Fibroblast of lung (primary cell): ENCODE results near the gene UQCRH. TPM values are rescaled to one million over a fixed set of nuclear protein-coding genes. Genes with fewer than 3 reads are reported as not detected.
A peak's percentile ranks its signal among the peaks of the same experiment; 100 is the strongest.
"Not testable (repeated sequence)": the region's sequence is repeated elsewhere in the genome, so short reads cannot be mapped to it uniquely, and the experiment has no call there.

Source experiments
- DNase-seq, 2 donors: peaks; one replicate each; pipeline versions ENCODE4 v3.0.0 to v3.0.0-alpha.2; 2010; ENCODE audit warnings: low read depth in 2 of 2
- H2AFZ ChIP-seq: 2 replicates; pipeline ENCODE4 v1.5.1; 2012; ENCODE audit warnings: low read length, control low read depth, inconsistent platforms
- H3K27ac ChIP-seq: 2 replicates; pipeline ENCODE4 v1.5.1; 2011; ENCODE audit warnings: low read length, control low read depth; ENCODE audit not compliant: insufficient read depth
- H3K27me3 ChIP-seq: 2 replicates; pipeline ENCODE4 v1.5.1; 2011; ENCODE audit warnings: mild to moderate bottlenecking, low read length; ENCODE audit not compliant: control insufficient read depth, insufficient read depth
- H3K36me3 ChIP-seq: 2 replicates; pipeline ENCODE4 v1.5.1; 2011; ENCODE audit warnings: low read length; ENCODE audit not compliant: control insufficient read depth, insufficient read depth
- H3K4me1 ChIP-seq: 2 replicates; pipeline ENCODE4 v1.5.1; 2011; ENCODE audit warnings: low read length; ENCODE audit not compliant: control insufficient read depth, insufficient read depth; ENCODE audit errors: extremely low read depth
- H3K4me2 ChIP-seq: 2 replicates; pipeline ENCODE4 v1.5.1; 2011; ENCODE audit warnings: low read length, control low read depth; ENCODE audit not compliant: insufficient read depth; ENCODE audit errors: extremely low read depth
- H3K4me3 ChIP-seq, 4 experiments: fragments of 200-600 bp in 1 of 4; sonication (generic) in 1 of 4; replicated peaks in 1 of 4; 2 replicates each; pipeline ENCODE4 v1.5.1; 2011 to 2016; ENCODE audit warnings: low read length in 4 of 4, low read depth in 3 of 4, mild to moderate bottlenecking in 3 of 4, control low read depth in 2 of 4, inconsistent platforms in 1 of 4, mixed read lengths in 1 of 4; ENCODE audit not compliant: insufficient read depth in 1 of 4; ENCODE audit errors: control extremely low read depth in 1 of 4
- H3K79me2 ChIP-seq: 2 replicates; pipeline ENCODE4 v1.5.1; 2012; ENCODE audit warnings: mild to moderate bottlenecking, low read length, inconsistent platforms; ENCODE audit not compliant: control insufficient read depth, insufficient read depth
- H3K9ac ChIP-seq: 2 replicates; pipeline ENCODE4 v1.5.1; 2011; ENCODE audit warnings: mild to moderate bottlenecking, low read length, control low read depth; ENCODE audit not compliant: insufficient read depth
- H3K9me3 ChIP-seq: 2 replicates; pipeline ENCODE4 v1.5.1; 2012; ENCODE audit warnings: low read depth, low read length; ENCODE audit not compliant: control insufficient read depth, insufficient read depth
- H4K20me1 ChIP-seq: 2 replicates; pipeline ENCODE4 v1.5.1; 2011; ENCODE audit warnings: low read length; ENCODE audit not compliant: control insufficient read depth, insufficient read depth; ENCODE audit errors: extremely low read depth
- CTCF ChIP-seq, 2 donors: IDR thresholded peaks in 1 of 2; conservative IDR thresholded peaks in 1 of 2; 1 replicate in 1 of 2; 2 replicates in 1 of 2; pipeline ENCODE4 v1.5.1; 2011 to 2012; ENCODE audit warnings: low read length in 2 of 2, control low read depth in 1 of 2, inconsistent platforms in 1 of 2, low read depth in 1 of 2, mild to moderate bottlenecking in 1 of 2
- EZH2 ChIP-seq: IDR thresholded peaks from 2 replicates; pipeline ENCODE4 v1.5.1; 2012; ENCODE audit warnings: low read length, control low read depth, mild to moderate bottlenecking; ENCODE audit errors: missing control alignments
- polyA plus RNA-seq, 2 donors: library from polyadenylated mRNA; depleted of rRNA in 1 of 2; stranded (reverse) in 1 of 2; unstranded in 1 of 2; fragments of >200 nt; gene quantifications; 2 replicates each; pipeline ENCODE4 v1.2.1, GENCODE V29; 2011 to 2012; ENCODE audit warnings: missing spikeins in 1 of 2
- total RNA-seq: library from RNA; depleted of rRNA; stranded (reverse); fragments of >200 nt; gene quantifications from 2 replicates; pipeline ENCODE4 v1.2.1, GENCODE V29; 2014

UQCRH gene
- total and polyA plus RNA-seq, 2 donors (not counting 1 experiment from before 2014, with no cell fraction given), result 447 to 514 TPM

GRCh38 chr1:46331786-46332540, 28.5 kb downstream of the UQCRH start:
- not testable (repeated sequence) for H3K9me3 ChIP-seq, H3K79me2 ChIP-seq, H3K4me3 ChIP-seq, H3K4me1 ChIP-seq, H3K27ac ChIP-seq, H3K9ac ChIP-seq, DNase-seq, H3K27me3 ChIP-seq, H3K4me2 ChIP-seq, H4K20me1 ChIP-seq, H3K36me3 ChIP-seq, H2AFZ ChIP-seq

- H3K4me2 ChIP-seq, result no peak overlapping the region
- no peaks in the 10 kb centered on the region for H3K27me3 ChIP-seq
- no peaks in the 10 kb centered on the region for H3K36me3 ChIP-seq
- H3K27ac ChIP-seq, result no peak overlapping the region
- TF ChIP-seq CTCF (conservative IDR thresholded peaks at IDR 0.05 in 1 of 2, IDR thresholded peaks at IDR 0.05 in 1 of 2; ENCODE audit: low read depth in 1 of 2, low read length in 2 of 2) (peak; percentile 5 to 34), EZH2 (no peak)
- no peaks in the 10 kb centered on the region for H3K4me1 ChIP-seq
- peak; percentile 30 to 31 for DNase-seq
- no peak overlapping the region for H3K4me3 ChIP-seq
- H4K20me1 ChIP-seq, result no peaks in the 10 kb centered on the region
- no peak overlapping the region for H2AFZ ChIP-seq
- no peaks in the 10 kb centered on the region for H3K79me2 ChIP-seq
- no peak overlapping the region for H3K9ac ChIP-seq
- no peaks in the 10 kb centered on the region for H3K9me3 ChIP-seq
Observed at GRCh38 chr1:46333300-46334029, 30.0 kb downstream of the UQCRH start.

- Histone ChIP-seq H3K36me3 (no peaks in the 10 kb centered on the region), H3K4me3 (no peak overlapping the region), H3K9ac (no peak overlapping the region), H3K79me2 (no peaks in the 10 kb centered on the region), H4K20me1 (no peaks in the 10 kb centered on the region), H3K4me2 (no peak overlapping the region), H3K27ac (no peak overlapping the region), H3K9me3 (no peaks in the 10 kb centered on the region), H3K4me1 (no peaks in the 10 kb centered on the region), H2AFZ (no peak overlapping the region), H3K27me3 (no peaks in the 10 kb centered on the region)
- no peak for DNase-seq
- TF ChIP-seq EZH2, result no peak
- TF ChIP-seq CTCF (conservative IDR thresholded peaks at IDR 0.05 in 1 of 2, IDR thresholded peaks at IDR 0.05 in 1 of 2; ENCODE audit: low read depth in 1 of 2, low read length in 2 of 2), result no peak
Observed at GRCh38 chr1:46334030-46334384, 30.5 kb downstream of the UQCRH start.
